Fibroblast of skin of left biceps (primary cell): ENCODE data around the gene ZNF705A.
"Not testable (repeated sequence)": the region's sequence is repeated elsewhere in the genome, so short reads cannot be mapped to it uniquely, and the experiment has no call there.

Experiments
- DNase-seq, 2 experiments: peaks; one replicate each; pipeline ENCODE4 v3.0.0-alpha.2; 2013; ENCODE audit warnings: low read depth in 2 of 2

ZNF705A gene

DNA sequence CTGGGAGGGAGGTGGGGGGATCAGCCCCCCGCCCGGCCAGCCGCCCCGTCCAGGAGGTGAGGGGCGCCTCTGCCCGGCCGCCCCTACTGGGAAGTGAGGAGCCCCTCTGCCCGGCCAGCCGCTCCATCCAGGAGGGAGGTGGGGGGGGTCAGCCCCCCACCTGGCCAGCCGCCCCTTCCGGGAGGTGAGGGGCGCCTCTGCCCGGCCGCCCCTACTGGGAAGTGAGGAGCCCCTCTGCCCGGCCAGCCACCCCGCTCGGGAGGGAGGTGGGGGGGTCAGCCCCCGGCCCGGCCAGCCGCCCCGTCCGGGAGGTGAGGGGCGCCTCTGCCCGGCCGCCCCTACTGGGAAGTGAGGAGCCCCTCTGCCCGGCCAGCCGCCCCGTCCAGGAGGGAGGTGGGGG lies 27.4 kb downstream of the ZNF705A start:
- DNase-seq, result not testable (repeated sequence)

- not testable (repeated sequence) for DNase-seq
Measured at GRCh38 chr12:8188088-8188487, 31.3 kb downstream of the ZNF705A start.

- DNase-seq, result peak; percentile 61 to 70
Measured at GRCh38 chr12:8197685-8198308, 41.0 kb downstream of the ZNF705A start.

- DNase-seq, result not testable (repeated sequence)
Measured at GRCh38 chr12:8218711-8219382, 62.0 kb downstream of the ZNF705A start.

GRCh38 chr12:8221375-8221774 lies 64.6 kb downstream of the ZNF705A start:
- DNase-seq, result not testable (repeated sequence)

DNA sequence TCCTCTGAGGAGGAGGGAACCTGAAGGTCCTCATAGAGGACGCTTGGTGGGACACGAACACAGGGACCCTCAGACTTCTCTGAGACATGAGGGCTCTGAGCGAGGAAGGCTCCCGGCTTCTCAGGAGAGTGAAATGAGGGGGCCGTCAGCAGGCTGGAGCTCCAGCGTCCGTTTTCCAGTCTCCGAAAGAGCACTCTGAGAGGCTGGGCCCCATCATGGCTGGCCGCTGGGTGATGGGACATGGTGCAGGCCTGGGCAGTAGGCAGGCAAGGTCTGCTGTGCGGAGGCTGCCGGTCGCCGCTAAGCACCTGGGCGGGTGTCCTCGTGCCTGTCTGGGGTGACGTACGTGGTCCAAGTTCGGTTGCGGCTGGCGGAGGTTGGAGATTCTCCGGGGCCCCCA lies 65.0 kb downstream of the ZNF705A start:
- DNase-seq, result not testable (repeated sequence)

DNA sequence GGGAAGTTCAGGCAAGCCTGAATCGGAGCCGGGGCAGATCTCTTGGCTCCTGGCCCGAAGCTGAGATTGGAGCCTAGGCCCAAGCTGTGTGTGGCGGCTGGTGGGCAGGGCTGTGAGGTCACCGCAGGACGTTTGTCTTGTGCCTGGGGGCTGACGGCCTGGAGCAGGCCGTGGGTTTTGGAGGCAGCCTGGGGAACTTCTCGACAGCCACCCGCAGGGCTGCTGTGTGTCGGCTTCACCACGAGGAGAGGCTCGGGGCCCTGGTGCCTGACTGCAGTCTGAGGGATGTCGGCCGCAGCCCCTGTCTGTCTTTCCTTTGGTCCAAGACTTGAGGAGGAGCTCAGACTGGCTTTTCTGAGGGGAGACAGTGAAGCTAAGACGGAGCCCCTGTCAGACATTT lies 65.5 kb downstream of the ZNF705A start:
- DNase-seq, result not testable (repeated sequence)

DNA sequence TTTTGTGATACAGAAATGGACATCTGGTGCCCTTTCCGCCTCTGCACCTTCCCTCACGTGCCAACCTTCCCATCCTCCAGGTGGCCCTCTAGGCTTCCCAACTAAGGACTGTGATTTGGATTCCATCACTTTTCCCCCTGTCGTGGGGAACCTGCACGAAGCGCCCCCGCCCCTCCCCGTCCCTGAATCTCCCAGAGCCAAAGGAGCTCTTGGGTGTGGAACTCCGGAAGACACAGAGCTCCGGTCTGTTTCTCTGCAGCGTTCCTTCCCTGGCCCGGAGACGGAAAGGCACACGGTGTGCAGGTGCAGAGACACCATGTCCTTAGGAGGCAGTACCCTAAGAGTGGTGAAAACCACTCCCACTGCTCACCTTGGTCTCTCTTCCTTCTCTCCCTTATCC lies 66.8 kb downstream of the ZNF705A start:
- not testable (repeated sequence) for DNase-seq

DNA sequence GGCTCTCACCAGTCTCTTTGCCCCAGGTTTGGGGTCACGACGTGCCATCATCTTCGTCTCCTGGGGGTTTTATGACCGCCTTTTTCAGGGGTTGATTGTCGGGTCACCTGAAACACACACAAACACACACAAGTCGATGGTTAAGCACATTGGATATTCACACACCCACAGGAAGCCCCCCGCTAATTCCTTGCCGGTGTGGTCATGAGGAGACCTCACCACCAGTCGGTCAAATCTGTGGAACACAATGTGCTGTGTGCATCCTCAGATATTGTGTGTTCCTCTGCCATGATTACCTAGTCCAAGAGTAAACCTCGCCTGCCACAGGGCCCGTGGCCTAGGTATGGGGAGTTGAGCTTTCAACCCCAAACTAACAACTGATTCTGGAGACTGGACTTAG lies 68.0 kb downstream of the ZNF705A start:
- not testable (repeated sequence) for DNase-seq

GRCh38 chr12:8226355-8226754 lies 69.5 kb downstream of the ZNF705A start:
- DNase-seq, result no peak

- DNase-seq, result not testable (repeated sequence)
Measured at GRCh38 chr12:8226992-8227731, 70.3 kb downstream of the ZNF705A start, which contains the start of gene FAM90A1. TSS of gene FAM90A1 (minus strand) at chr12:8227618. CDS start at chr12:8224832, 2,786 bp downstream.

DNA sequence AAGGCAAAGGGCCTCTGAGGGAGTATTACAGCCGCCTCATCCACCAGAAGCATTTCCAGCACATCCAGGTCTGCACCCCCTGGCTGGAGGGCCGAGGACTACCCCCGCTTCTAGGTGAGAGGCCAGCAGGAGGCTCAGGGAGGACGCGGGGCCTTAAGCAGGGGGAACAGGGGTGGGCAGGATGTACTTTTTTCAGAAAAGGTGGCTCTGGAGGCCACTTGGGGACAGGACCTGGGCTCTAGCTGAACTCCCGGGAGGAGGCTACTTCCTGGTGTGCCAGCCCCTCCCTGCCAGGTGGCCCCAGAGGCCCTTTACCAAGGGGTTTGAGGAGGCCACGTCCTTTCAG lies 70.9 kb downstream of the ZNF705A start:
- not testable (repeated sequence) for DNase-seq

GRCh38 chr12:8228607-8229006 lies 71.8 kb downstream of the ZNF705A start:
- DNase-seq, result not testable (repeated sequence)

- DNase-seq, result not testable (repeated sequence)
Measured at GRCh38 chr12:8229486-8229885, 72.7 kb downstream of the ZNF705A start.
